Frontal cortex (tissue), 4 donors: ENCODE results near the gene PPA1. TPM values are rescaled to one million over a fixed set of nuclear protein-coding genes. Genes with fewer than 3 reads are reported as not detected.
"Not testable (repeated sequence)": the region's sequence is repeated elsewhere in the genome, so short reads cannot be mapped to it uniquely, and the experiment has no call there.

Experiments
- DNase-seq, 2 donors: peaks; one replicate each; pipeline ENCODE4 v3.0.0; 2012; ENCODE audit warnings: low spot score in 2 of 2
- FAIRE-seq: peaks from 2 replicates; lab custom pipeline; 2012; peaks lifted over from hg19 to GRCh38; lab: Jason Lieb, UNC
- total RNA-seq: library from RNA; depleted of rRNA; stranded (reverse); fragments of >200 nt; gene quantifications from one replicate; pipeline ENCODE4 v1.2.3, GENCODE V29; 2014
- donor health status: control.
- donor health status: control.
- donor health status: control.

Gene PPA1
- 351 TPM for total RNA-seq

- no peak for FAIRE-seq
- DNase-seq, result peak; percentile 99 to 100
Observed at GRCh38 chr10:70233109-70233938, at the start of gene PPA1. PPA1 (minus strand) TSS chr10:70233429; CDS start chr10:70233327, 102 bp downstream.

GRCh38 chr10:70281609-70282008 lies 48.4 kb upstream of the PPA1 start:
- no peak for FAIRE-seq
- DNase-seq, result no peak

GRCh38 chr10:70280099-70280498 lies 46.9 kb upstream of the PPA1 start:
- no peak for FAIRE-seq
- no peak for DNase-seq

DNA sequence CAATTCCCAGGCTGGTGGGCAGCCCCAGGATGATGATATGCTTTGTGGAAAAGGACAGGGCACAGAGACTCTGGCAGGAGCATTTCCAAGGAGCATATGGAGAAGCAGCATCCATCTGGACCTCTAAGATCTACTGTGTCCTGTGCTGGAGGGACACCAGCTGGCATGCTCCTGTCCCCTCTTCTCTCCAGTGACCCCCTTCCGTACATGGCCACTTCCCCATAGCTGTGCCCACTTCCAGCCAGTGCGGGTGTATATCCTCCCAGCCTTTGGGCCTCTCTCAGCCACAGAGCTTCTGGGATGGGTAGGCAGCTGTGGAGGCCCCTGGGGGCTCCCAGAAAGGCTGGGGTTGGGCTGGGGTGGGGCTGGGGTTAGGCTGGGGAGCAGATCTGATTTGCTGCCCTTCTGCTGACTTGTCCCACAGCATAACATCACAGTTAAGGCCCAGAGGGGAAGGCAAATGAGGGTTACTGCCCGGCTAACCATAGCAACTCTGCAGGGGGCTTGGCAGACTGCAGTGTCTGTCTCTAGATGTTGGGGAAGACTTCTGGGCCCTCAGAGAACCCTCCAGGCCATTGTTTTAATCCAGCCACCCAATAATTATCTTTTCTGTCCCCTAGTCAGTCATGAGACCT lies 44.3 kb upstream of the PPA1 start:
- no peak for DNase-seq
- FAIRE-seq, result no peak

DNA sequence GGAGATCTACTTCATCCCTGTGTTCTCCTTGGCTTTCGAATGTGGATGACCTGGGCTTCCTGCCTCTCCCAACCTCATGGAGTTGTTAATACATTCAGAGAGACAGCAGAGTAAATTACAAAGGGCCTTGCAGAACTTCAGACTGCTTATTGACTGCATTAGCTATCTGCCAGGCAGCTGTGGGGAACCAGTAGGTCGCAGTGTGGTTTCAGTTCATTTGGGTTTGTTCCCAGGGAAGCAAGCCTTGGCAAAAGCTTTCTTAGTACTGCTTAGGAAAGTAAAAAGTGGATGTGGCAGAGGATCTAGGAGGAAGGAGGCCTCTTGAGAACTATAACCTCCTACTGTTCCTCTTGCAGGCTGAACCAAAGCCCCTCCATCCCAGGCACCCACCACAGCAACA lies 41.4 kb upstream of the PPA1 start:
- DNase-seq (peak; percentile 46), FAIRE-seq (no peak)

- DNase-seq (no peak), FAIRE-seq (no peak)
Observed at GRCh38 chr10:70272925-70273316, 39.7 kb upstream of the PPA1 start.

- FAIRE-seq, result no peak
- no peak for DNase-seq
Observed at GRCh38 chr10:70271996-70272924, 39.0 kb upstream of the PPA1 start.

GRCh38 chr10:70270952-70271351 lies 37.7 kb upstream of the PPA1 start:
- DNase-seq (no peak), FAIRE-seq (no peak)

DNA sequence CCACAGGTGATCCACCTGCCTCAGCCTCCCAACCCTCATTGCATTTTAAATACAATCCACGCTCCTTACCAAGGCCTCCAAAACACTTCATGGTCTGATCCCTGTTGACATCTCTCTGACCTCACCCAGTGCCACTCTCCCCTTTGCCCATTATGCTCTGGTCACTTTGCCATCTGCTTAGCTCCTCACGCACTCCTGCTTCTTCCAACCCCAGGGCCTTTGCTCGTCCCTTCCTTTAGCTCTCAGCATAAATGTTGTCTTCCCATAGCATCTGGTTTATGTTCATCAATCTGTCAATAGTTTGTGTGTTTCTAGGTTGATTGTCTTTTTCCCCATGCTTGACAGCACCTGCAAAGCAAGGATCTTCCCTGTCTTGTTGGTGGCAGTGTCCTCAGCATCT lies 36.5 kb upstream of the PPA1 start:
- no peak for FAIRE-seq
- DNase-seq, result no peak

GRCh38 chr10:70268376-70268775 lies 35.1 kb upstream of the PPA1 start:
- no peak for FAIRE-seq

DNA sequence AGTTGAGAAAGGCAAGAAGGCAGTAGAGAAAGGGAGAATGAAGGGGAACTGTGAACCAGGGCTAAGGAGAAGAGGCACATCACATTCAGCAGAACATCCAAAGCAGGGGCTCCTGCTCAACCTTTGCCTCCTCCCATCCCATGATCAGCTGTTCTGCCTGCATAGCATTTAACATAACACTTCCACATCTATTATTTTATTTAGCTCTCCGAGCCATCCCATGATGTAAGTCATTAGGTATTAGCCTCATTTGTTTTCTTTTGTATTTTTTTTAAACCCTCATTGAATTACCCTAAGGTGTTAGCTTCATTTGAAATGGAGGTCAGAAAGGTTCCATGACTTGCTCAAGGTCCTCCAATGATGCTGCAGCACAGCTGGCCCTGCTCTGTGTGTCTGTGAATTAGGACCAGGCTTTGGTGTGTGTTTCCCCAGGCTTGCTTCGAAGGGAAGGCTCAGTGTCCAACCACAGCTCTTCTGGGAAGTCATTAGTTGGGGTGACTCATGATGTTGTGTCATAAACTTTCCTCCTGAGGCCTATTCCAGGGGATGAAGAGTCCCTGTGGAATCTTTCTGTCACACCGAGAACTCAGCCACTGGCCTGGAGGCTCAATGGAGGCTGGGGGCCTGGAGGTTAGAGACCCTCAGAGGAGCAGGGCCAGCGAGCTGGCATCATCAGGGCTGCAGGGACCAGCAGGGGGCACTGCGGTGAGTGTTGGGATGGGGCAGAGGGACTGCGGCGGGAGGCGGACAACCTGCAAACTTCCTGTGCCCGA lies 34.1 kb upstream of the PPA1 start:
- DNase-seq, result no peak
- FAIRE-seq, result no peak

More at GRCh38 chr10:70268376-70268775, 35.1 kb upstream of the PPA1 start:
- no peak for DNase-seq

DNA sequence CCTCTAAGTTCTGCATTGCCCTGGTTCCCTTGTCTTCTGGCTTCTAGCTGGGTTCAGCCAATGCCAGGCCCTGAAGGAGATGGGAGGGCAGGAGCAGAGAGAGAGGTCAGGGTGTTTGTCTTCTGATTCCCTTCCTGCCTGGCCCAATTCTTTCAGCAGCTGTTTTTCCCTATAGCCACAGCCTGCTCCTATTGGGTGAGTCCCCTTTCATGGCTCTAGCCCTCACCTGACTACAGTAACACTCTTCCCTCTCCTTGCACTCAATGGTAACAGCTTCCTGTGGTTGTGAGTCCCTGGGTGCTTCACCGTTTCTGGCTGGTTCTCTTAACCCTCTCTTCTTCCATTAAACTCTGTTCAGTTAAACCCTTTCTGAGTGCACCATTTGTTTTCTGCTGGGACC lies 33.5 kb upstream of the PPA1 start:
- FAIRE-seq (no peak), DNase-seq (no peak)

GRCh38 chr10:70266056-70266455 lies 32.8 kb upstream of the PPA1 start:
- FAIRE-seq (no peak), DNase-seq (no peak)

GRCh38 chr10:70265032-70265689 lies 31.9 kb upstream of the PPA1 start:
- DNase-seq, result no peak

GRCh38 chr10:70260734-70261133 lies 27.5 kb upstream of the PPA1 start:
- DNase-seq (no peak), FAIRE-seq (no peak)

More at GRCh38 chr10:70265032-70265689, 31.9 kb upstream of the PPA1 start:
- FAIRE-seq, result no peak

DNA sequence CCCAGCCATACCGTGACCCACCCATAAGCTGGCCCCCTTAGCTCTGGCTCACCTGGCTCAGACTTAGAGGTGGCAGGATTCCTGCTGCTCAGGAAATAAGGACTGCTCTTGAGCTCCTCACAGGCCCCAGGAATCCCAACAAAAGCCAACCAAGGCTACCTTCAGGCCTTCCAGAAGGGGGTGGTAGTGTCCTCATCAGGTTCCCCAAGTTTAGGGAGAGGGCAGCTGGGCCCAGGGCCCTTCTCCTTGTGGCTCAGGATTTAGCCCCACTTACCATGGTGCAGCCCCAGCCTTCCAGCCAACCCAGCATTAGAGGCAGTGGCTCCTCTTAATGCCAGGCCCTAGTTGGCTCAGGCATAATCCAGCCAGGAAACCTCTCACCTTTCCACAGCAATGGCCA lies 27.0 kb upstream of the PPA1 start:
- no peak for FAIRE-seq
- DNase-seq, result no peak

- FAIRE-seq, result no peak
Observed at GRCh38 chr10:70258216-70258615, 25.0 kb upstream of the PPA1 start.

DNA sequence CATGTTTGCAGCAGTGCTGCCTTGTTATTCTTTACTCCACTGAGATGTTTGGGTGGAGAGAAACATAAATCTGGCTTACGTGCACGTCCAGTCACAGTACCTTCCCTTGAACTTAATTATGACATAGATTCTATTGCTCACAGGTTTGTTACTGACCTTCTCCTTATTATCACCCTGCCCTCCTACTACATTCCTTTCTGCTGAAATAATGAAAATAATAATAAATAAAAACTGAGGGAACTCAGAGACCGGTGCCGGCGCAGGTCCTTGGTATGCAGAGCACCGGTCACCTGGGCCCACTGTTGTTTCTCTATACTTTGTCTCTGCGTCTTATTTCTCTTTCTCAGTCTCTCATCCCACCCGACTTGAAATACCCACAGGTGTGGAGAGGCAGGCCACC lies 24.6 kb upstream of the PPA1 start:
- not testable (repeated sequence) for FAIRE-seq, DNase-seq

More at GRCh38 chr10:70258216-70258615, 25.0 kb upstream of the PPA1 start:
- DNase-seq, result no peak

DNA sequence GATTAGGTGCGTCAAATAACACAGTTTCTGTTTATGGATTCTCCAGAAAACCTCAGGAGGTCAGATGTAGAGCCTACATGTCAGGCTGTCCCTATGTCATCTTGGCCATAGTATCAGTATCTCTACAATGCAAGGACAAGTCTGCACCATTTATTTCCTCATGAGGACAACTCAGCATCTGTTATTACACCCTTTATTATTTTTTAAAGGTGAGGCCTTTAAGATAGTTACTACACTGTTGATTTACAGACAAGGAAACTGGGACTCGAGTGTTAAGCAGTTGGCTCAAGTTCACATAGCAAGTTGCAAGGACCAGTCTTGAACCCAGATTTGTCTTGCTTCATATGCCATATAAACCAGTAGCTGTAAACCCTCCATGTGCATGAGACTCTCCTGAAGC lies 23.2 kb upstream of the PPA1 start:
- no peak for DNase-seq

More for the DNA sequence above, 23.2 kb upstream of the PPA1 start:
- no peak for FAIRE-seq
